NCI-H1436 (cell line): ENCODE data around the gene PCDHGA3.
"Not testable (repeated sequence)": the region's sequence is repeated elsewhere in the genome, so short reads cannot be mapped to it uniquely, and the experiment has no call there.

ENCODE experiments used
- DNase-seq: peaks from one replicate; lab custom pipeline; 2025; lab: John Stamatoyannopoulos, UW

Gene PCDHGA3

GRCh38 chr5:141343242-141343952 is at the start of gene PCDHGA3:
PCDHGA3 (plus strand) TSS chr5:141343829; CDS start chr5:141344034, 205 bp downstream.
- no peak for DNase-seq

- no peak for DNase-seq
These were observed 45.3 kb upstream of the PCDHGA3 start for GRCh38 chr5:141298376-141298775.

GRCh38 chr5:141303756-141304155 is 39.9 kb upstream of the PCDHGA3 start, which contains the start of gene SLC25A2:
SLC25A2 (minus strand) TSS chr5:141304049; CDS start chr5:141303865, 184 bp downstream.
- no peak for DNase-seq

GRCh38 chr5:141306630-141307029 is 37.0 kb upstream of the PCDHGA3 start:
- DNase-seq, result no peak

GRCh38 chr5:141313711-141314110 is 29.9 kb upstream of the PCDHGA3 start:
- no peak for DNase-seq

GRCh38 chr5:141316963-141317362 is 26.7 kb upstream of the PCDHGA3 start:
- not testable (repeated sequence) for DNase-seq

- DNase-seq, result no peak
These were observed 24.4 kb upstream of the PCDHGA3 start for GRCh38 chr5:141319202-141319601.

- DNase-seq, result no peak
These were observed 23.9 kb upstream of the PCDHGA3 start for GRCh38 chr5:141319699-141320098.

GRCh38 chr5:141320225-141321169 is 23.1 kb upstream of the PCDHGA3 start, which contains the start of gene TAF7:
TAF7 (minus strand) TSS chr5:141320784; CDS start chr5:141320044, 740 bp downstream.
- peak; percentile 92 for DNase-seq

- DNase-seq, result no peak
These were observed 21.4 kb upstream of the PCDHGA3 start for GRCh38 chr5:141322261-141322660.

GRCh38 chr5:141326088-141326854 is 17.4 kb upstream of the PCDHGA3 start:
- DNase-seq, result no peak

- no peak for DNase-seq
These were observed 15.4 kb upstream of the PCDHGA3 start for GRCh38 chr5:141328231-141328630.

- peak; percentile 16 for DNase-seq
These were observed 13.1 kb upstream of the PCDHGA3 start, which contains the start of gene PCDHGA1 for GRCh38 chr5:141330299-141331080. PCDHGA1 (plus strand) TSS chr5:141330514.

GRCh38 chr5:141332571-141332970 is 11.1 kb upstream of the PCDHGA3 start:
- DNase-seq, result not testable (repeated sequence)

GRCh38 chr5:141338538-141339306 is 4.9 kb upstream of the PCDHGA3 start, which contains the start of gene PCDHGA2:
PCDHGA2 (plus strand) TSS chr5:141338760.
- peak; percentile 14 for DNase-seq

- not testable (repeated sequence) for DNase-seq
These were observed 2.8 kb upstream of the PCDHGA3 start for GRCh38 chr5:141340781-141341354.

GRCh38 chr5:141342773-141343172 is 856 bp upstream of the PCDHGA3 start:
- DNase-seq, result no peak

- no peak for DNase-seq
These were observed 379 bp downstream of the PCDHGA3 start for GRCh38 chr5:141343953-141344463.

GRCh38 chr5:141345327-141345726 is 1.7 kb downstream of the PCDHGA3 start:
- no peak for DNase-seq
